Measurements from ENCODE around the gene COG8.

DNA sequence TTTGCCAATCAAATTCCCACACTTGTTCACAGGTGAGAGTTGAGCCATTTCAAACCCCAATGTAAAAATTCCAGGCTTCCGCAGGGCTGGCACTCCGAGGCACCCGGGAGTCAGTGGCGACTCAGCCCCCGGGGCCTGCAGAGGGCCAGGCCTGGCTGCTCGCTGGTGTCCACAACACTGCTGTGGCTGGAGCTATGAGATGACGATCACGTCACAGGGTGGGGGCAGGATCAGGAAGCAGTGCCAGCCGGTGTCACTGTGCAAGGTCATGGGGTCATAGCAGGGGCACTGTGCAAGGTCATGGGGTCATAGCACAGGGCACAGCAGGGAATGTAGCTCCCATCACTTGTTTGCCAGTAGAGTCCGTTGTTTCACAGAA, 20.5 kb downstream of the COG8 start:
- TF ChIP-seq CTCF (IDR thresholded peaks at IDR 0.05; ENCODE audit: low read depth, low read length, poor library complexity, severe bottlenecking) (no peak), EZH2phosphoT487 (IDR thresholded peaks at IDR 0.05; ENCODE audit: borderline replicate concordance, low read length) (no peak)

Measured in DOHH2 (cell line).